HUES64 (cell line): ENCODE measurements around the gene BMERB1.
"Not testable (repeated sequence)": the region's sequence is repeated elsewhere in the genome, so short reads cannot be mapped to it uniquely, and the experiment has no call there.

Experiments
- H3K27ac ChIP-seq: 2 replicates; pipeline ENCODE4 v1.7.0; 2013; ENCODE audit warnings: low read depth, low read length, inconsistent platforms
- H3K27me3 ChIP-seq: 2 replicates; pipeline ENCODE4 v1.6.1; 2013; ENCODE audit warnings: mild to moderate bottlenecking, low read length; ENCODE audit not compliant: insufficient read depth
- H3K36me3 ChIP-seq: 2 replicates; pipeline ENCODE4 v1.6.1; 2013; ENCODE audit warnings: mild to moderate bottlenecking, low read length; ENCODE audit not compliant: insufficient read depth
- H3K4me1 ChIP-seq: 2 replicates; pipeline ENCODE4 v1.6.1; 2013; ENCODE audit warnings: mild to moderate bottlenecking, low read length, moderate library complexity; ENCODE audit not compliant: insufficient read depth
- H3K4me3 ChIP-seq: 2 replicates; pipeline ENCODE4 v1.5.1; 2013; ENCODE audit warnings: mild to moderate bottlenecking, low read length, moderate library complexity
- H3K9ac ChIP-seq: 2 replicates; pipeline ENCODE4 v1.6.1; 2013; ENCODE audit warnings: mild to moderate bottlenecking, low read depth, low read length
- H3K9me3 ChIP-seq: 2 replicates; pipeline ENCODE4 v1.6.1; 2013; ENCODE audit warnings: low read depth, low read length; ENCODE audit not compliant: insufficient read depth
- WGBS: fragments of 150-250, 120-280 bp; methylation state at CpG from one replicate; pipeline ENCODE4 v1.1.7; 2013; ENCODE audit warnings: missing lambda C conversion rate; 5-methylcytosine and 5-hydroxymethylcytosine counted together

The BMERB1 gene

GRCh38 chr16:15547072-15547767, 112.8 kb downstream of the BMERB1 start:
- not testable (repeated sequence) for H3K27ac ChIP-seq, H3K4me3 ChIP-seq, H3K4me1 ChIP-seq, H3K36me3 ChIP-seq, H3K9ac ChIP-seq, H3K27me3 ChIP-seq, H3K9me3 ChIP-seq
- WGBS: 93% methylated on average over 13 of the region's 13 CpGs

GRCh38 chr16:15547768-15548096, 113.3 kb downstream of the BMERB1 start:
- 98% methylated on average over 6 of the region's 6 CpGs for WGBS
- peaks cover 5% of the 10 kb centered on the region for H3K4me1 ChIP-seq
- no peak overlapping the region for H3K9ac ChIP-seq
- no peaks in the 10 kb centered on the region for H3K27me3 ChIP-seq
- no peak overlapping the region for H3K4me3 ChIP-seq
- no peaks in the 10 kb centered on the region for H3K36me3 ChIP-seq
- no peak overlapping the region for H3K27ac ChIP-seq
- 0 out of 2 replicates have a peak, but pooled peaks cover under 1% of the 10 kb centered on the region for H3K9me3 ChIP-seq

- 92% methylated on average over 3 of the region's 3 CpGs for WGBS
- Histone ChIP-seq H3K36me3 (no peaks in the 10 kb centered on the region), H3K4me3 (no peak overlapping the region), H3K9ac (no peak overlapping the region), H3K9me3 (no peaks in the 10 kb centered on the region), H3K27ac (no peak overlapping the region), H3K27me3 (no peaks in the 10 kb centered on the region), H3K4me1 (peaks cover 5% of the 10 kb centered on the region; the same call in 1 of the 2 replicates)
These were observed 114.1 kb downstream of the BMERB1 start for GRCh38 chr16:15548482-15548891.

GRCh38 chr16:15552507-15552906, 118.1 kb downstream of the BMERB1 start:
- Histone ChIP-seq H3K4me3 (no peak overlapping the region), H3K27me3 (no peaks in the 10 kb centered on the region), H3K9ac (no peak overlapping the region), H3K36me3 (no peaks in the 10 kb centered on the region), H3K4me1 (peaks cover 5% of the 10 kb centered on the region; the same call in 1 of the 2 replicates), H3K27ac (no peak overlapping the region), H3K9me3 (no peaks in the 10 kb centered on the region)
- 94% methylated on average over 6 of the region's 6 CpGs for WGBS

- H3K9me3 ChIP-seq: no peaks in the 10 kb centered on the region
- no peak overlapping the region for H3K9ac ChIP-seq
- H3K27ac ChIP-seq: no peak overlapping the region
- H3K4me1 ChIP-seq: peaks cover 1% of the 10 kb centered on the region; the same call in 1 of the 2 replicates
- no peak overlapping the region for H3K4me3 ChIP-seq
- no peaks in the 10 kb centered on the region for H3K27me3 ChIP-seq
- H3K36me3 ChIP-seq: no peaks in the 10 kb centered on the region
- 91% methylated on average over 10 of the region's 10 CpGs for WGBS
These were observed 119.1 kb downstream of the BMERB1 start for GRCh38 chr16:15553313-15554088.

- Histone ChIP-seq H3K36me3 (no peaks in the 10 kb centered on the region), H3K27ac (no peak overlapping the region), H3K27me3 (no peaks in the 10 kb centered on the region), H3K4me3 (no peak overlapping the region), H3K4me1 (no peaks in the 10 kb centered on the region; the same call in 1 of the 2 replicates), H3K9ac (no peak overlapping the region), H3K9me3 (no peaks in the 10 kb centered on the region)
- WGBS: 100% methylated on average over 5 of the region's 5 CpGs
These were observed 121.7 kb downstream of the BMERB1 start for GRCh38 chr16:15556130-15556529.

- Histone ChIP-seq H3K9me3 (no peaks in the 10 kb centered on the region), H3K36me3 (no peaks in the 10 kb centered on the region), H3K27ac (no peak overlapping the region), H3K4me1 (no peaks in the 10 kb centered on the region; the same call in 1 of the 2 replicates), H3K4me3 (no peak overlapping the region), H3K9ac (no peak overlapping the region), H3K27me3 (no peaks in the 10 kb centered on the region)
- WGBS: 93% methylated on average over 6 of the region's 6 CpGs
These were observed 122.9 kb downstream of the BMERB1 start for GRCh38 chr16:15557258-15557657.

- 88% methylated on average over 4 of the region's 4 CpGs for WGBS
- no peak overlapping the region for H3K4me3 ChIP-seq
- no peaks in the 10 kb centered on the region for H3K9me3 ChIP-seq
These were observed 124.8 kb downstream of the BMERB1 start for GRCh38 chr16:15559176-15559575.

GRCh38 chr16:15564604-15565339, 130.4 kb downstream of the BMERB1 start:
- H3K9ac ChIP-seq: no peak overlapping the region
- H3K27ac ChIP-seq: no peak overlapping the region
- no peaks in the 10 kb centered on the region for H3K9me3 ChIP-seq
- H3K36me3 ChIP-seq: no peaks in the 10 kb centered on the region; the same call in 1 of the 2 replicates
- no peaks in the 10 kb centered on the region for H3K27me3 ChIP-seq
- peaks cover 4% of the 10 kb centered on the region; the same call in 1 of the 2 replicates for H3K4me1 ChIP-seq
- H3K4me3 ChIP-seq: no peak overlapping the region
- 84% methylated on average over 6 of the region's 7 CpGs for WGBS

More at GRCh38 chr16:15559176-15559575, 124.8 kb downstream of the BMERB1 start:
- Histone ChIP-seq H3K4me1 (no peaks in the 10 kb centered on the region; the same call in none of the 2 replicates), H3K27me3 (no peaks in the 10 kb centered on the region), H3K27ac (no peak overlapping the region), H3K9ac (no peak overlapping the region), H3K36me3 (no peaks in the 10 kb centered on the region)

- 91% methylated on average over 2 of the region's 2 CpGs for WGBS
- H3K4me3 ChIP-seq: no peak overlapping the region
- H3K9me3 ChIP-seq: no peaks in the 10 kb centered on the region
- no peak overlapping the region for H3K9ac ChIP-seq
- H3K27me3 ChIP-seq: no peaks in the 10 kb centered on the region
- H3K27ac ChIP-seq: no peak overlapping the region
- H3K4me1 ChIP-seq: peaks cover 4% of the 10 kb centered on the region; the same call in 1 of the 2 replicates
- H3K36me3 ChIP-seq: no peaks in the 10 kb centered on the region; the same call in 1 of the 2 replicates
These were observed 131.7 kb downstream of the BMERB1 start for GRCh38 chr16:15566095-15566494.

- Histone ChIP-seq H3K36me3 (no peaks in the 10 kb centered on the region; the same call in 1 of the 2 replicates), H3K27ac (no peak overlapping the region), H3K27me3 (no peaks in the 10 kb centered on the region), H3K9me3 (no peaks in the 10 kb centered on the region), H3K9ac (no peak overlapping the region), H3K4me1 (peaks cover 10% of the 10 kb centered on the region; the same call in 1 of the 2 replicates), H3K4me3 (no peak overlapping the region)
- 94% methylated on average over 5 of the region's 5 CpGs for WGBS
These were observed 133.4 kb downstream of the BMERB1 start for GRCh38 chr16:15567823-15568222.
